ENCODE data around the gene KIF20B.
A peak's percentile ranks its signal among the peaks of the same experiment; 100 is the strongest.

KIF20B gene

GRCh38 chr10:89701242-89702120 lies at the start of gene KIF20B:
KIF20B (plus strand) TSS chr10:89701590; CDS start chr10:89705295, 3,705 bp downstream.
- DNase-seq: peak; percentile 76

GRCh38 chr10:89651916-89652573 lies 49.3 kb upstream of the KIF20B start:
- DNase-seq: no peak

GRCh38 chr10:89652806-89653370 lies 48.5 kb upstream of the KIF20B start:
- DNase-seq: no peak

GRCh38 chr10:89653410-89653869 lies 48.0 kb upstream of the KIF20B start:
- no peak for DNase-seq

- no peak for DNase-seq
Observed at GRCh38 chr10:89655722-89656121, 45.7 kb upstream of the KIF20B start.

GRCh38 chr10:89657302-89657701 lies 44.1 kb upstream of the KIF20B start:
- DNase-seq: no peak

GRCh38 chr10:89659143-89660131 lies 42.0 kb upstream of the KIF20B start:
- DNase-seq: no peak

GRCh38 chr10:89662596-89662995 lies 38.8 kb upstream of the KIF20B start:
- no peak for DNase-seq

- no peak for DNase-seq
Observed at GRCh38 chr10:89663144-89663543, 38.2 kb upstream of the KIF20B start.

GRCh38 chr10:89664203-89664602 lies 37.2 kb upstream of the KIF20B start:
- DNase-seq: no peak

- DNase-seq: no peak
Observed at GRCh38 chr10:89665302-89665701, 36.1 kb upstream of the KIF20B start.

GRCh38 chr10:89666138-89666537 lies 35.3 kb upstream of the KIF20B start:
- DNase-seq: no peak

GRCh38 chr10:89668386-89669071 lies 32.9 kb upstream of the KIF20B start:
- no peak for DNase-seq

GRCh38 chr10:89669985-89670384 lies 31.4 kb upstream of the KIF20B start:
- no peak for DNase-seq

GRCh38 chr10:89670926-89671325 lies 30.5 kb upstream of the KIF20B start:
- DNase-seq: no peak

- no peak for DNase-seq
Observed at GRCh38 chr10:89677341-89677740, 24.0 kb upstream of the KIF20B start.

- no peak for DNase-seq
Observed at GRCh38 chr10:89679986-89680385, 21.4 kb upstream of the KIF20B start.

GRCh38 chr10:89683883-89684282 lies 17.5 kb upstream of the KIF20B start:
- peak; percentile 54 for DNase-seq

GRCh38 chr10:89684604-89685003 lies 16.8 kb upstream of the KIF20B start:
- no peak for DNase-seq

GRCh38 chr10:89685936-89686335 lies 15.5 kb upstream of the KIF20B start:
- DNase-seq: no peak

- DNase-seq: no peak
Observed at GRCh38 chr10:89690027-89690426, 11.4 kb upstream of the KIF20B start.

GRCh38 chr10:89692416-89692815 lies 9.0 kb upstream of the KIF20B start:
- DNase-seq: no peak

Measured in SHP77 treated with DMSO at 0.1 percent for 48 hours (cell line).